A673 (cell line): ENCODE measurements around the gene IFNE.

Experiments used
- CTCF ChIP-seq: fragments of 300-800, 200-600 bp; sonication (generic); conservative IDR thresholded peaks from 2 replicates; pipeline ENCODE4 v1.5.1; 2017; ENCODE audit warnings: low read depth, mild to moderate bottlenecking, antibody characterized with exemption, low read length, moderate library complexity, mixed read lengths
- EZH2 ChIP-seq: fragments of 200-600 bp; sonication (generic); IDR thresholded peaks from 2 replicates; pipeline ENCODE4 v1.6.1; 2017; ENCODE audit warnings: borderline replicate concordance, low read depth, mild to moderate bottlenecking, mixed read lengths, antibody characterized with exemption, low read length; ENCODE audit not compliant: poor library complexity, severe bottlenecking

DNA sequence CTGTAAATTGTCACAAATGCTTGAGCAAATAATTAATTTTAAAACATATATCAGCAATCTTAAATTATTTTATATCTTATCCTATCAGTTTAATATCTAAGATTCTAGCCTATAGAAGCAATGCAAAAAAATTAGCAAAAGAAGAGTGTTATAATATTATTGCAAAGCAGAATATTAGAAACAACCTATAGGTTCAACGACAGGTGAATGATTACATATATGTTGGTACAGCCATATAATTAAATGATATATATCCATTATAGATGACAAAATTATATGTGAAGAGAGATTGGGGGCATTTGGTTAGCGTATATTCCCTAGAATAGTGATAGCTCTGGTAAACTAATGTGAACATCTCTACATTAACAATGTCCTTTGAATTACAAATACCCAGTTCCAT lies at the start of gene IFNE:
- TF ChIP-seq CTCF (no peak), EZH2 (no peak)
